H9 (cell line): Measurements from ENCODE around the gene ZNF831. TPM values are rescaled to one million over a fixed set of nuclear protein-coding genes. Genes with fewer than 3 reads are reported as not detected.

ENCODE experiments used
- DNase-seq: peaks from one replicate; pipeline ENCODE4 v3.0.0-alpha.2; 2017
- H2AFZ ChIP-seq: one replicate; pipeline ENCODE4 v1.6.1; 2013; ENCODE audit warnings: mild to moderate bottlenecking, low read length, control low read depth, moderate library complexity
- H2AK5ac ChIP-seq: 2 replicates; pipeline ENCODE4 v1.6.1; 2013; ENCODE audit warnings: low read length, control low read depth, mixed read lengths; ENCODE audit not compliant: insufficient read length
- H2BK120ac ChIP-seq: one replicate; pipeline ENCODE4 v1.6.1; 2013; ENCODE audit warnings: low read depth, mild to moderate bottlenecking, low read length, control low read depth, inconsistent platforms; ENCODE audit not compliant: poor library complexity, severe bottlenecking
- H2BK12ac ChIP-seq: 2 replicates; pipeline ENCODE4 v1.6.1; 2013; ENCODE audit warnings: low read length, control low read depth, mixed read lengths, low read depth; ENCODE audit not compliant: insufficient read length
- H2BK15ac ChIP-seq: 2 replicates; pipeline ENCODE4 v1.6.1; 2013; ENCODE audit warnings: low read depth, low read length, control low read depth
- H2BK20ac ChIP-seq: one replicate; pipeline ENCODE4 v1.6.1; 2013; ENCODE audit warnings: low read depth, mild to moderate bottlenecking, low read length, control low read depth, inconsistent platforms; ENCODE audit not compliant: poor library complexity, severe bottlenecking
- H2BK5ac ChIP-seq: 2 replicates; pipeline ENCODE4 v1.6.1; 2013; ENCODE audit warnings: low read length, control low read depth, mixed read lengths; ENCODE audit not compliant: insufficient read length
- H3K14ac ChIP-seq: 2 replicates; pipeline ENCODE4 v1.6.1; 2013; ENCODE audit warnings: low read length, control low read depth; ENCODE audit not compliant: insufficient read depth
- H3K18ac ChIP-seq: 2 replicates; pipeline ENCODE4 v1.6.1; 2013; ENCODE audit warnings: low read depth, mild to moderate bottlenecking, mixed read lengths, low read length, control low read depth; ENCODE audit not compliant: insufficient read length
- H3K23ac ChIP-seq: 2 replicates; pipeline ENCODE4 v1.6.1; 2013; ENCODE audit warnings: low read length, control low read depth, mixed read lengths, low read depth; ENCODE audit not compliant: insufficient read length
- H3K23me2 ChIP-seq: 2 replicates; pipeline ENCODE4 v1.6.1; 2013; ENCODE audit warnings: low read depth, mild to moderate bottlenecking, mixed read lengths, low read length, control low read depth; ENCODE audit not compliant: insufficient read length, poor library complexity, severe bottlenecking
- H3K27ac ChIP-seq: 2 replicates; pipeline ENCODE4 v1.5.1; 2013; ENCODE audit warnings: low read length, control low read depth, mixed read lengths, low read depth; ENCODE audit not compliant: insufficient read length
- H3K27me3 ChIP-seq: 2 replicates; pipeline ENCODE4 v1.6.1; 2013; ENCODE audit warnings: low read length, control low read depth, inconsistent platforms; ENCODE audit not compliant: insufficient read depth
- H3K4ac ChIP-seq: 2 replicates; pipeline ENCODE4 v1.6.1; 2013; ENCODE audit warnings: low read depth, mild to moderate bottlenecking, control low read depth, inconsistent platforms, low read length, moderate library complexity
- H3K4me1 ChIP-seq: 2 replicates; pipeline ENCODE4 v1.6.1; 2013; ENCODE audit warnings: low read length, control low read depth, inconsistent platforms; ENCODE audit not compliant: insufficient read depth
- H3K4me2 ChIP-seq: 2 replicates; pipeline ENCODE4 v1.6.1; 2013; ENCODE audit warnings: low read length, control low read depth, mixed read lengths; ENCODE audit not compliant: insufficient read length, insufficient read depth
- H3K56ac ChIP-seq: 2 replicates; pipeline ENCODE4 v1.6.1; 2013; ENCODE audit warnings: low read depth, mild to moderate bottlenecking, mixed read lengths, low read length, control low read depth; ENCODE audit not compliant: insufficient read length
- H3K79me1 ChIP-seq: 2 replicates; pipeline ENCODE4 v1.6.1; 2013; ENCODE audit warnings: low read depth, mild to moderate bottlenecking, moderate library complexity, low read length, control low read depth, inconsistent platforms; ENCODE audit not compliant: insufficient read depth, poor library complexity, severe bottlenecking
- H3K79me2 ChIP-seq: 2 replicates; pipeline ENCODE4 v1.6.1; 2013; ENCODE audit warnings: low read length, control low read depth, inconsistent platforms; ENCODE audit not compliant: insufficient read depth
- H3K9ac ChIP-seq: 2 replicates; pipeline ENCODE4 v1.6.1; 2013; ENCODE audit warnings: low read length, control low read depth, mixed read lengths; ENCODE audit not compliant: insufficient read length; ENCODE audit errors: extremely low read depth
- H3K9me3 ChIP-seq: one replicate; pipeline ENCODE4 v1.6.1; 2013; ENCODE audit warnings: low read depth, low read length, inconsistent platforms; ENCODE audit not compliant: control insufficient read depth
- H3T11ph ChIP-seq: one replicate; pipeline ENCODE4 v1.6.1; 2013; ENCODE audit warnings: mild to moderate bottlenecking, low read length, control low read depth, inconsistent platforms
- H4K20me1 ChIP-seq: one replicate; pipeline ENCODE4 v1.6.1; 2013; ENCODE audit not compliant: control insufficient read depth, insufficient read length, insufficient read depth
- H4K5ac ChIP-seq: 2 replicates; pipeline ENCODE4 v1.6.1; 2013; ENCODE audit warnings: low read depth, mild to moderate bottlenecking, mixed read lengths, low read length, control low read depth; ENCODE audit not compliant: insufficient read length
- H4K8ac ChIP-seq: replicated peaks from 2 replicates; pipeline ENCODE4 v1.6.1; 2013; ENCODE audit warnings: low read length, control low read depth, mixed read lengths, low read depth; ENCODE audit not compliant: insufficient read length
- H4K91ac ChIP-seq: 2 replicates; pipeline ENCODE4 v1.6.1; 2013; ENCODE audit warnings: low read depth, mild to moderate bottlenecking, moderate library complexity, mixed read lengths, low read length, control low read depth; ENCODE audit not compliant: insufficient read length
- H3K27ac Mint-ChIP-seq, 3 experiments: 2 replicates in 2 of 3; 3 replicates in 1 of 3; pipeline ENCODE4 v1.8.0; 2020 to 2021; ENCODE audit warnings: mixed read lengths in 3 of 3, mild to moderate bottlenecking in 1 of 3, moderate library complexity in 1 of 3
- H3K27me3 Mint-ChIP-seq: 2 replicates; pipeline ENCODE4 v1.8.0; 2021; ENCODE audit warnings: low read depth, mild to moderate bottlenecking, moderate library complexity, mixed read lengths
- H3K36me3 Mint-ChIP-seq, 3 experiments: 2 replicates in 2 of 3; 3 replicates in 1 of 3; pipeline ENCODE4 v1.8.0; 2020 to 2021; ENCODE audit warnings: low read depth in 3 of 3, mixed read lengths in 3 of 3; ENCODE audit not compliant: insufficient read depth in 1 of 3
- H3K4me1 Mint-ChIP-seq, 2 experiments: 2 replicates each; pipeline ENCODE4 v1.8.0; 2020; ENCODE audit warnings: mixed read lengths in 2 of 2
- H3K4me3 Mint-ChIP-seq, 2 experiments: 2 replicates in 1 of 2; 3 replicates in 1 of 2; pipeline ENCODE4 v1.8.0; 2020 to 2021; ENCODE audit warnings: mild to moderate bottlenecking in 2 of 2, mixed read lengths in 2 of 2, moderate library complexity in 1 of 2
- H3K9me3 Mint-ChIP-seq, 2 experiments: 2 replicates in 1 of 2; 3 replicates in 1 of 2; pipeline ENCODE4 v1.8.0; 2020; ENCODE audit warnings: mild to moderate bottlenecking in 2 of 2, mixed read lengths in 2 of 2, moderate library complexity in 1 of 2
- CTCF ChIP-seq: fragments of 200-600 bp; sonication (generic); conservative IDR thresholded peaks from 3 replicates; pipeline ENCODE4 v1.8.0; 2021; ENCODE audit warnings: antibody characterized with exemption, mild to moderate bottlenecking
- WGBS: extraction: QIAGEN DNeasy Blood & Tissue Kit; methylation state at CpG from one replicate; pipeline ENCODE4 v1.1.7; 2013; ENCODE audit warnings: missing lambda C conversion rate, low lambda C conversion rate, mixed read lengths; ENCODE audit not compliant: insufficient read length; ENCODE audit errors: extremely low coverage; 5-methylcytosine and 5-hydroxymethylcytosine counted together
- total RNA-seq: library from RNA; stranded (reverse); gene quantifications from 2 replicates; pipeline ENCODE4 v1.2.1, GENCODE V29; 2021

The ZNF831 gene
- total RNA-seq, 1 experiment from 2014 or later: not detected

GRCh38 chr20:59151820-59152219, 11.8 kb upstream of the ZNF831 start:
- Mint-ChIP-seq H3K4me1 (no peaks in the 10 kb centered on the region), H3K27me3 (peaks cover 19% of the 10 kb centered on the region), H3K36me3 (peaks cover 0 to 1% (median 0%) of the 10 kb centered on the region in 3 experiments; a peak in 2 of 7 replicates), H3K9me3 (no peaks in the 10 kb centered on the region; a peak in 1 of 5 replicates), H3K4me3 (no peak overlapping the region), H3K27ac (no peak overlapping the region)
- Histone ChIP-seq H3K14ac (no peak overlapping the region), H4K5ac (no peak overlapping the region), H4K20me1 (no peaks in the 10 kb centered on the region), H4K91ac (no peak overlapping the region), H3K4me2 (no peak overlapping the region), H3K18ac (no peak overlapping the region), H3K9me3 (no peaks in the 10 kb centered on the region), H2BK12ac (no peak overlapping the region), H3K56ac (no peak overlapping the region), H3K27ac (no peak overlapping the region), H2BK120ac (no peak overlapping the region), H3K23ac (no peak overlapping the region), H2AK5ac (no peak overlapping the region), H3K27me3 (no peaks in the 10 kb centered on the region), H2BK5ac (no peak overlapping the region), H2BK20ac (no peak overlapping the region), H2AFZ (no peak overlapping the region), H3K79me2 (no peaks in the 10 kb centered on the region), H3T11ph (no peak overlapping the region), H4K8ac (no peak overlapping the region), H2BK15ac (no peak overlapping the region), H3K4me1 (no peaks in the 10 kb centered on the region), H3K79me1 (no peaks in the 10 kb centered on the region), H3K23me2 (no peaks in the 10 kb centered on the region), H3K4ac (no peak overlapping the region), H3K9ac (no peak overlapping the region)
- no peak for TF ChIP-seq CTCF
- no peak for DNase-seq
- WGBS: no CpG with 5 or more reads among the region's 5 CpGs
